Anterior cingulate cortex (tissue), 58 donors: ENCODE measurements around the gene PFDN1.
A peak's percentile ranks its signal among the peaks of the same experiment; 100 is the strongest.
"Not testable (repeated sequence)": the region's sequence is repeated elsewhere in the genome, so short reads cannot be mapped to it uniquely, and the experiment has no call there.

ENCODE experiments used
- DNase-seq, 58 donors: peaks; one replicate each; lab custom pipeline; 2025; lab: John Stamatoyannopoulos, UW

PFDN1 gene

GRCh38 chr5:140220032-140220697, 82.7 kb downstream of the PFDN1 start:
- DNase-seq, result no peak

GRCh38 chr5:140219068-140219991, 83.6 kb downstream of the PFDN1 start:
- peak in 2 of 58 donors; percentile 2 to 13 for DNase-seq

DNA sequence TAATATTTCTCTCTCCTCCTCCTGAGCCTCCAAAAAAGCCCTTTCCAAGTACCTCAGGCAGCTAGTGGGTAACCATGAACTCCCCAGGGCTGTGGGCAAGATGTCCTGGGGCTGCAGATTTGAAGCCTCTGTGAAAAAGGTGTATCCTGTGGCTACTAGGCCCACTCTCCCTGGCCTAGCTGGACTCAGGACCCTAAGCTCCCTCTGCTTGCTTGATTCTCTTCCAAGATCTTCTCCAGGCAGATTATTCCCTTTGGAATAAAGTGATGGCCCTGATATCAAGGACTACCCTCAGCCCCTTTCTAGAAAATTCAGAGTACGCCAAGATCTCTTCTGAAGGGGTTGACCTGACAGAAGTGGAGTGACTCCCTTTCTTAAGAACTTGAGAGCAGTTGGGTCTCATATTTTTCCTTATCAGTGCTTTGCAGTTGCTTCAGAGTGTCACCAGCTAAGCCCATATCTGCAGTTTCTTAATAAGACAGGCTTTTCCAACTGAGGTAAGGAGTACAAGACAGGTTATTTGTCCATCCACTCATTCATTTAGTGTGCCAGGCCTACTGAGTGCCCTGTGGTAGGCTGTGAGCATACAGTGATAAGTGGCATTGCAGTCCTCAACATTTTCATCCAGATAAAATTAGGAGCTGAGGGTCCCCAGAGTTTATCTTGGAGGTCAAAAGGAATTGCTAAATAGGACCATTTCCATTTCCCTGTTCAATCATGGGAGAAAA, 85.4 kb downstream of the PFDN1 start:
- no peak for DNase-seq

- DNase-seq, result no peak
Observed at GRCh38 chr5:140216478-140217074, 86.3 kb downstream of the PFDN1 start.

DNA sequence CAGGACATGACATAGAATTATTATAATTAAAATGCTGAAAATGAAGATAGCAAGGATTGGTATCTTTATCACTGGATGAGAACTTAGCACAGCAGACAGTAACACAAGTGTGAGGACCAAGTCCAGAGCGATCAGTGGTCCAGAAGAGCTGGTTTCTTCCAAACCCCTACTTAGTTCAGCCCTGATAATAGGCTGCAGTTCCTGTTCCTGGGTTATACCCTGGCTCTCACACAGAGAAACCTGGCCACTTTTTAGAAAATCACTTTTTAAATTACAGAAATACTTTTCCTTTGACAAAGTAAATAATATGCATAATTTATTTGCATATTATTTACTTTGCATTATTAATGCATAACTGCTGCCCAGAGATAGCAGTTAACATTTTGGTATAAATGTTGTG, 87.6 kb downstream of the PFDN1 start:
- no peak for DNase-seq

DNA sequence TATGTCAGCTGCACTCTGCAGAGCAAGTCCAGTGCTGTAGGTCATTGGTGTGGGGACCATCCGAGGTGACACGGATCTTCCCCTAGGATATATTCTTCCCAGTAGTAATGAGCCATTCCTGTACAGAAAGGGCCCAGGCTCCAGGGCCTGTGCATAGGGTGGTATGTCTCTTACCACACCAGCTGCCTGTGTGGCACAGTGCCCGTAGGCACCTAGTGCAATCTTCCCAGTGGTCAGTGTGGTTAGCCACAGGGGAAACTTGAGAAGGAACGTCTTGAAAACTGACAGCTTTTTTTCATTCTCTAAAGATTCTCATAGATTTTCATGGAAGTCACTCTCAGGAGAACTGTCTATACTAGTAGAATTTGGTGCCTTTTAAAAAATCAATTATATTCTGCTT, 88.1 kb downstream of the PFDN1 start:
- DNase-seq, result peak in 1 of 58 donors; percentile 23

DNA sequence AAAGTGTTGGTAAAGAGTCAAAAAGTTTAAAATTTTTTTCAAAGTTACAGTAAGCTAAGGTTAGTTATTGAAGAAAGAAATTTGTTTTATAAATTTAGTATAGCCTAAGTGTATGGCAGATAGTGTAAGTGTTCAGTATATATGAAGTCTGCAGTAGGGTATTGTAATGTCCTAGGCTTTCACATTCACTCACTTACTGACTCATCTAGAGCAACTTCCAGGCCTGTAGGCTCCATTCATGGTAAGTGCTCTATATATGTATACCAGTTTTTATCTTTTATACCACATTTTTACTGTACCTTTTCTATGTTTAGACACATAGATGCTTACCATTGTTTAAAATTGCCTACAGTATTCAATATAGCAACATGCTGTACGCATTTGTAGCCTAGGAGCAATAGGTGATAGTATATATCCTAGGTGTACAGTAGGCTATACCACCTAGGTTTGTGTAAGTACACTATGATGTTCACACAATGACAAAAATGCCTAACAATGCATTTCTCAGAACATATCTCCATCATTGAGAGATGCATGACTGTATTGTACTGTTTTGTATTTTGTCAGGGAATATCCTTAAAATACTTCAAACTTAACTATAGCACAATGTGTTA, 89.4 kb downstream of the PFDN1 start:
- DNase-seq, result no peak

DNA sequence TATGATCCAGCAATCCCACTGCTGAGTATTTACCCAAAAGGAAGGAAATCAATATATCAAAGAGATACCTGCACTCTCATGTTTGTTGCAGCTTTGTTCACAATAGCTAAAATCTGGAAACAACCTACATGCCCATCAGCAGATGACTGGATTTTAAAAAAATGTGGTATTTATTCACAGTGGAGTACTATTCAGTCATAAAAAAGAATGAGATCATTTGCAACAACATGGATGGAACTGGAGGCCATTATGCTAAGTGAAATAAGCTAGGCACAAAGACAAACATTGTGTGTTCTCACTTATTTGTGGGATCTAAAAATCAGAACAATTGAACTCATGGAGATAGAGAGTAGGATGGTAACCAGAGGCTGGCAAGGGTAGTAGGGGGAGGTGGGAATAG, 94.8 kb downstream of the PFDN1 start:
- no peak for DNase-seq

DNA sequence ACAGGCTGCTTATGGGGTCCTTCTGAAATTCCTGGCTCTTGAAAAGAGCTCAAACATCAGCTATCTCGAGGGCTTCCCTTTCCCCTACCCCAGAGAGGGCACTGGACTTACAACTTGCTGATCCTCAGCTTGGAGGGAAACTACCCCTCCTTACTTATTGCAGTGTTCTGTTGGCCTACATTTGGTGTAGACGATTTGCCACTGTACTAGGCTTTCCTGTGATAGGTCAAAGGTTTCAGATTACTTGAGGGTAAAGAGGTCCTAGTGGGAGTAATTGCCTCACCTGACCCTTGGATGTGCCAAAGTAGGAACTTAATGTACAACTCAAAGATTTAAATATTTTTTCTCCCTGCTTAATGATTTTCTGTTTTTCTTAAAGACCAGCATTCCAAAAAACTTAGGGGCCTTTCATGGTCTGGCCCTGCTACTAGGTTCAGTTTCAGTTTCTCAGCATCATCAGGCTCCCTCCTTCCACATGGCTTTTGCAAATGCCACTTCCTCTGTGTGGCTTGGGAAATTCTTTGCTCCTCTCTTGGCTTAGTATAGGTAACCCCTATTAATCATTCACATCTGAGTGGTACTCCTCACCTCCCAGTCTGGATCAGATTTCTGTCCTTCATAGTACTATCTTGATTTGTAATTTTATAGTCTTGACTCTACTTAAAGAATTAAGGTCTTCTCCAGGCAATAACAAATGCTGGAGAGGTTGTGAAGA, 95.5 kb downstream of the PFDN1 start:
- DNase-seq, result no peak

DNA sequence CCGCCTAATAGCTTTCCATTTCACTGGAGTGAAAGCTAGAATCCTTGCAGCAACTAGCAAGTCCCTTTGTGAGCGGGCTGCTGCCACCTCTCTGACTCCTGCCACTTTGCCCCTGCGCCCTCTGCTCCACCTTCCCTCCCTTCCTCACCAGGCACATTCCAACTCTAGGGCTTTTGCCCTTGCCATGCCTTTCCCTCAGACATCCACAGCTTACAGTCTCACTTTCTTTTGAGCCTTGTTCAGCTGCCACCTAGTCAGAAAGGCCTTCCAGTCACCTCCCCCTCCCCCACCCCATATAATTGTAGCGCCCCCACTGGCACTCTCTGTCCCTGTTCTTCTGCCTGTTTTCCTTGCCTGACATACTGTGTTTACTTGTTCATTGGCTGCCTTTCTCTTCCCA, 96.9 kb downstream of the PFDN1 start:
- no peak for DNase-seq

DNA sequence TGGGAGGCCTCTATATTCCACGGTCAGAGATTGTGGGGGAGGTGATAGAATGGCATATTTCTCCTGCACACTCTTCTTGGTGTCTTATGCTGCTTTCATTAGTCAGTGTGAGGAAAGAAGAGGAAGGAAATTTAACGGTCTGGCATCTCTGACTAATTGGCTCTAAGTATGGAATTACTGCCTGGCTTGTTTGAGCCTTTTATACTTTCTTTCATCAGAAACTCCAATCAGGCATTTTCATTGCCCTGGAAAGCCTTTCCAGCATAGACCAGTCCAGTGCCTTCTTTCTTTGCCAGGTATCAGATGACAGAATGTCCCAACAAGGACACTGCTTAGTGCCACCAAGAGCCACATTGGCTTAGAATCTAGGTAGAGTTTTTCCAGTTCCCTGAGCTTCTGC, 97.7 kb downstream of the PFDN1 start:
- peak in 1 of 58 donors; percentile 24 for DNase-seq

- no peak for DNase-seq
Observed at GRCh38 chr5:140202610-140203009, 100.3 kb downstream of the PFDN1 start.

DNA sequence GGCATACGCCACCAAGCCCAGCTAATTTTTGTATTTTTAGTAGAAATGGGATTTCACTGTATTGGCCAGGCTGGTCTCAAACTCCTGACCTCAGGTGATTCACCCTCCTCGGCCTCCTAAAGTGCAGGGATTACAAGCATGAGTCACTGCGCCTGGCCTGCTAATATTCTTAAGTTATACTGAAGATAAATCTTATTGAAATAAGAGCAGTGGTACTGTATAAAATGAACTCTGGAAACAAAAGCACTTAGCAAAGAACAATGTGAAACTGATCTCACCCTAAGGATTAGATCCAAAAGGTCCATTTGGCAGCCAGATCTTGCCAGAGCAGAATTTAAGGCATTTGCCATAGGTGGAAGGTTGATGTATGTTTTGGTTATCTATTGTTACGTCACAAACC, 100.8 kb downstream of the PFDN1 start:
- no peak for DNase-seq

- DNase-seq, result not testable (repeated sequence)
Observed at GRCh38 chr5:140198915-140199314, 104.0 kb downstream of the PFDN1 start.

- no peak for DNase-seq
Observed at GRCh38 chr5:140197023-140197422, 105.9 kb downstream of the PFDN1 start.

DNA sequence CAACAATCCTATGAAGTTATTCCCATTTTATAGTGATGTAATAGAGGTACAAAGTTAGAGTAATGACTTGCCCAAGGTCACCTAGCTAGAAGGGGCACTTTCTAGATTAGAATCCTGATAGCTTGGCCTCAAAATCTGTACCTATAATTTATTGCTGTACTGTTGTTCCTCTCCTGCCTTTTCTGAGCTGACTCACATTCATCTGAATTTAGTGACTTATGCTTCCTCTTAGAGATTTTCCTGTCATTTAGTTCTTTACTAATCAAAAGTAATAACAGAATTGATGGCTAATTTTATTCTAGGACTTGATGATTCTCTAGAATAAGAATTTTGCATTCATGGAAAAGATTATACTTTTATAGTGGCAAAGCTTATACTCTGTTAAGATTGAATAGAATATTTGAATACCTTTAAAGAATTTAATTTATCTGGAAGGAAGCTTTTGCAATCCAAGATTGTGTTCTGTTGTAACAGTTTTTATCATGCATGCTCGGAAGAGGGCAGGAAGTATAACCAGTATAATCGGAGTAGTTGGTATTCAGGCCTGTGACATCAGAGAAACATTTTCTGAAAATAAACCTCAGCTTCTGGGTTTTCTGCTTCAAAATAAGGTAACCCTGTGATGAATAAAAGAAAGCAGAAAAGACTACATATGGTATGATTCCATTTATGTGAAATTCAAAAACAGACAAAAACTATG, 106.6 kb downstream of the PFDN1 start:
- DNase-seq, result no peak
